Large intestine (tissue), 3 donors: ENCODE data around the gene CIAO2A. TPM values are rescaled to one million over a fixed set of nuclear protein-coding genes. Genes with fewer than 3 reads are reported as not detected.

ENCODE experiments used
- DNase-seq, 2 donors: peaks; one replicate each; pipeline versions ENCODE4 v3.0.0 to v3.0.0-alpha.2; 2013
- H3K27ac ChIP-seq: one replicate; pipeline ENCODE4 v1.5.1; 2013; ENCODE audit warnings: low read length
- H3K27me3 ChIP-seq: 2 replicates; pipeline ENCODE4 v1.6.1; 2013; ENCODE audit warnings: low read length; ENCODE audit not compliant: control insufficient read depth, insufficient read depth
- H3K36me3 ChIP-seq: 2 replicates; pipeline ENCODE4 v1.6.1; 2013; ENCODE audit warnings: low read length; ENCODE audit not compliant: control insufficient read depth, insufficient read depth
- H3K4me1 ChIP-seq: one replicate; pipeline ENCODE4 v1.6.1; 2013; ENCODE audit warnings: low read length; ENCODE audit not compliant: control insufficient read depth, insufficient read depth
- H3K4me3 ChIP-seq: one replicate; pipeline ENCODE4 v1.5.1; 2013; ENCODE audit warnings: low read length
- H3K9me3 ChIP-seq: one replicate; pipeline ENCODE4 v1.6.1; 2013; ENCODE audit warnings: mild to moderate bottlenecking, low read depth, low read length, moderate library complexity; ENCODE audit not compliant: control insufficient read depth
- WGBS: methylation state at CpG from one replicate; pipeline ENCODE4 v1.1.5; 2013; ENCODE audit warnings: low lambda C conversion rate; ENCODE audit not compliant: insufficient coverage; 5-methylcytosine and 5-hydroxymethylcytosine counted together
- polyA plus RNA-seq: library from polyadenylated mRNA; unstranded; fragments of 120-200 nt; gene quantifications from one replicate; pipeline ENCODE4 v1.2.1, GENCODE V29; 2013

CIAO2A gene
- polyA plus RNA-seq, 1 donor: 99.9 TPM

GRCh38 chr15:64029110-64029509 is 64.5 kb downstream of the CIAO2A start:
- WGBS: no CpG with 5 or more reads among the region's 8 CpGs
- Histone ChIP-seq H3K36me3 (no peaks in the 10 kb centered on the region), H3K27me3 (no peaks in the 10 kb centered on the region), H3K9me3 (no peaks in the 10 kb centered on the region), H3K27ac (no peak overlapping the region), H3K4me1 (peaks cover 2% of the 10 kb centered on the region), H3K4me3 (no peak overlapping the region)
- DNase-seq: no peak

- Histone ChIP-seq H3K36me3 (no peaks in the 10 kb centered on the region), H3K9me3 (no peaks in the 10 kb centered on the region), H3K4me3 (no peak overlapping the region), H3K27me3 (no peaks in the 10 kb centered on the region), H3K27ac (no peak overlapping the region), H3K4me1 (peaks cover 6% of the 10 kb centered on the region)
- no peak for DNase-seq
- no CpG with 5 or more reads among the region's 4 CpGs for WGBS
These were observed 67.0 kb downstream of the CIAO2A start for GRCh38 chr15:64026591-64026990.

- no CpG with 5 or more reads among the region's 5 CpGs for WGBS
- Histone ChIP-seq H3K36me3 (no peaks in the 10 kb centered on the region), H3K27ac (no peak overlapping the region), H3K9me3 (peaks cover 6% of the 10 kb centered on the region), H3K27me3 (no peaks in the 10 kb centered on the region), H3K4me1 (peaks cover 14% of the 10 kb centered on the region), H3K4me3 (no peak overlapping the region)
- no peak for DNase-seq
These were observed 69.2 kb downstream of the CIAO2A start for GRCh38 chr15:64024172-64025050.

GRCh38 chr15:64023220-64023619 is 70.4 kb downstream of the CIAO2A start:
- no CpG with 5 or more reads among the region's 1 CpG for WGBS
- Histone ChIP-seq H3K27ac (no peak overlapping the region), H3K36me3 (no peaks in the 10 kb centered on the region), H3K4me1 (peaks cover 21% of the 10 kb centered on the region), H3K9me3 (peaks cover 6% of the 10 kb centered on the region), H3K4me3 (no peak overlapping the region), H3K27me3 (no peaks in the 10 kb centered on the region)
- DNase-seq: peak in 1 of 2 donors; percentile 65

- 100% methylated on average over 1 of the region's 6 CpGs for WGBS
- Histone ChIP-seq H3K4me3 (no peak overlapping the region), H3K9me3 (peaks cover 6% of the 10 kb centered on the region), H3K4me1 (peaks cover 21% of the 10 kb centered on the region), H3K27me3 (no peaks in the 10 kb centered on the region), H3K27ac (no peak overlapping the region), H3K36me3 (no peaks in the 10 kb centered on the region)
- DNase-seq: no peak
These were observed 71.1 kb downstream of the CIAO2A start for GRCh38 chr15:64022571-64022970.

Other genes with a start within 250 kb of the CIAO2A start
- 7.4 TPM for gene DAPK2, start 47.4 kb downstream of the CIAO2A start, polyA plus RNA-seq
- gene SNX1, start 2.1 kb upstream of the CIAO2A start, polyA plus RNA-seq: 93.6 TPM
- 2.7 TPM for gene SNX22, start 57.9 kb upstream of the CIAO2A start, polyA plus RNA-seq
- gene PPIB, start 69.2 kb upstream of the CIAO2A start, polyA plus RNA-seq: 513 TPM